Measurements from ENCODE around the gene TBL1XR1. TPM values are rescaled to one million over a fixed set of nuclear protein-coding genes. Genes with fewer than 3 reads are reported as not detected.
A peak's percentile ranks its signal among the peaks of the same experiment; 100 is the strongest.

Gene TBL1XR1
- total RNA-seq, 1 experiment from 2014 or later = 192 TPM

DNA sequence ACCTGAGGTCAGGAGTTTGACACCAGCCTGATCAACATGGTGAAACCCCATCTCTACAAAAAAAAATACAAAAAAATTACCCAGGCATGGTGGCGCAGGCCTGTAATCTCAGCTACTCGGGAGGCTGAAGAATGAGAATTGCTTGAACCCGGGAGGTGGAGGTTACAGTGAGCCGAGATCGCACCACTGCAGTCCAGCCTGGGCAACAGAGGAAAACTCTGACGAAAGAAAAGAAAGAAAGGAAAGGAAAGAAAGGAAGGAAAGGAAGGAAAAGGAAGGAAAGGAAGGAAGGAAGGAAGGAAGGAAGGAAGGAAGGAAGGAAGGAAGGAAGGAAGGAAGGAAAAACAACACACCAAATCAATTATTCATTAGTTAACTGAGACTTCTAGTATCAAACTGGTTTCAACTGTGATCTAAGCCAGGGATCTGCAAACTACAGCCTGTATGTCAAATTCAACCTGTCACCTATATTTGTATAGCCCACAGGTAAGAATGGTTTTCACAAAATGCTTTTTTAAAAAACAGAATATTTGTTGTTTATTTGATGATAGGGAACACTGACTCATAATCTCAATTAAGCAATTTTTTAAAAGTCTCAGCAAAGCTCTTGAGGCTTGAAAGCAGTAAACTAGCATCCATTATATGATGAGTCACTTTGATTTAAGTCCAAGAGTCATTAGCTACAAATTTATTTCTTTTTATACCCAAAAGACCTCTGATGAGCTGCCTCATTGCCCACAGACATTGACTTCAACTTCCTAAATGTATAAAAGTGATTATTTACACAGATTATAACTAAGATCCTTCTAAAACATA is 127.6 kb downstream of the TBL1XR1 start:
- Histone ChIP-seq H3K27ac (ENCODE audit: low read length) (0 out of 2 replicates have a peak overlapping the region, but pooled peaks have one; percentile 18), H3K4me1 (ENCODE audit: control insufficient read depth, insufficient read depth, low read length) (peaks cover 18% of the 10 kb centered on the region), H3K27me3 (ENCODE audit: control insufficient read depth, insufficient read depth, low read length) (no peaks in the 10 kb centered on the region), H3K9me3 (ENCODE audit: control insufficient read depth, insufficient read depth, low read depth, low read length) (no peaks in the 10 kb centered on the region), H3K4me3 (ENCODE audit: low read depth in 2 of 2, low read length in 2 of 2) (no peak overlapping the region), H3K36me3 (ENCODE audit: control insufficient read depth, insufficient read depth, low read length) (no peaks in the 10 kb centered on the region)
- in situ Hi-C loops (cut with HindIII; ENCODE audit: low pct_unique_long_range_greater_than_20kb, low sequenced_read_pairs) = no loop called here
- no peak for TF ChIP-seq SIN3A (IDR thresholded peaks at IDR 0.05; ENCODE audit: borderline replicate concordance, insufficient read depth, low read depth, low read length)
- TF ChIP-seq, protein P1, sequence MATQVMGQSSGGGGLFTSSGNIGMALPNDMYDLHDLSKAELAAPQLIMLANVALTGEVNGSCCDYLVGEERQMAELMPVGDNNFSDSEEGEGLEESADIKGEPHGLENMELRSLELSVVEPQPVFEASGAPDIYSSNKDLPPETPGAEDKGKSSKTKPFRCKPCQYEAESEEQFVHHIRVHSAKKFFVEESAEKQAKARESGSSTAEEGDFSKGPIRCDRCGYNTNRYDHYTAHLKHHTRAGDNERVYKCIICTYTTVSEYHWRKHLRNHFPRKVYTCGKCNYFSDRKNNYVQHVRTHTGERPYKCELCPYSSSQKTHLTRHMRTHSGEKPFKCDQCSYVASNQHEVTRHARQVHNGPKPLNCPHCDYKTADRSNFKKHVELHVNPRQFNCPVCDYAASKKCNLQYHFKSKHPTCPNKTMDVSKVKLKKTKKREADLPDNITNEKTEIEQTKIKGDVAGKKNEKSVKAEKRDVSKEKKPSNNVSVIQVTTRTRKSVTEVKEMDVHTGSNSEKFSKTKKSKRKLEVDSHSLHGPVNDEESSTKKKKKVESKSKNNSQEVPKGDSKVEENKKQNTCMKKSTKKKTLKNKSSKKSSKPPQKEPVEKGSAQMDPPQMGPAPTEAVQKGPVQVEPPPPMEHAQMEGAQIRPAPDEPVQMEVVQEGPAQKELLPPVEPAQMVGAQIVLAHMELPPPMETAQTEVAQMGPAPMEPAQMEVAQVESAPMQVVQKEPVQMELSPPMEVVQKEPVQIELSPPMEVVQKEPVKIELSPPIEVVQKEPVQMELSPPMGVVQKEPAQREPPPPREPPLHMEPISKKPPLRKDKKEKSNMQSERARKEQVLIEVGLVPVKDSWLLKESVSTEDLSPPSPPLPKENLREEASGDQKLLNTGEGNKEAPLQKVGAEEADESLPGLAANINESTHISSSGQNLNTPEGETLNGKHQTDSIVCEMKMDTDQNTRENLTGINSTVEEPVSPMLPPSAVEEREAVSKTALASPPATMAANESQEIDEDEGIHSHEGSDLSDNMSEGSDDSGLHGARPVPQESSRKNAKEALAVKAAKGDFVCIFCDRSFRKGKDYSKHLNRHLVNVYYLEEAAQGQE (IDR thresholded peaks at IDR 0.05; ENCODE audit: insufficient read depth in 1 of 2, low read depth in 2 of 2, low read length in 1 of 2) = no peak
- TF ChIP-seq POLR2AphosphoS5 (IDR thresholded peaks at IDR 0.05; ENCODE audit: low read depth, low read length) = no peak
- TF ChIP-seq TCF7L2 (IDR thresholded peaks at IDR 0.05; ENCODE audit: low read depth, low read length) = no peak
- TF ChIP-seq CTCF (IDR thresholded peaks at IDR 0.05) = no peak
- no TSS peak for BruUV-seq (replicated peaks)
- no peak for DNase-seq (ENCODE audit: low read depth, low spot score)
- POLR2A ChIA-PET = no interaction called here
- intact Hi-C loops (cut with micrococcal nuclease; ENCODE audit: unreplicated experiment) = no loop called here
- no peak for ATAC-seq
- CTCF ChIA-PET = no interaction called here

DNA sequence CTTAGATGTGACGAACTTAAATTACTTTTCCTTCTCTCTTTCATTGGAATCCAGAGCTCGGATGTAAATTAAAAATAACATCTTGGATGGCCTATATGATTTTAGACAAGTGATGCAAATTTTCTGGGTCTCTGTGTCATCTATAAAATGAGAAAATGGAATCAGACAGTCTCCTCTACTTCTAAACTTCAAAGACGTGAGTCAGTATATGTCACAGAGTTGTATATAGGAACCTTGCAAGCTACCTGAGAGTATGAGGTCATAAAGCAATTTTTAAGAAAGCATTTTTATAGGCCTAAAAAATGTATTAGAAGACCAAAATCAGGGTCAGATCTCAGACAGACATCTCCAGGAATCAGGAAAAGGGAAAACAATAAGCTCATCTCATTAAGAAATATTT is 128.3 kb downstream of the TBL1XR1 start:
- in situ Hi-C loops (cut with HindIII; ENCODE audit: low pct_unique_long_range_greater_than_20kb, low sequenced_read_pairs) (no loop called here), intact Hi-C loops (cut with micrococcal nuclease; ENCODE audit: unreplicated experiment) (no loop called here)
- Histone ChIP-seq H3K4me1 (ENCODE audit: control insufficient read depth, insufficient read depth, low read length) (peaks cover 18% of the 10 kb centered on the region), H3K4me3 (ENCODE audit: low read depth in 2 of 2, low read length in 2 of 2) (no peak overlapping the region), H3K27me3 (ENCODE audit: control insufficient read depth, insufficient read depth, low read length) (no peaks in the 10 kb centered on the region), H3K27ac (ENCODE audit: low read length) (no peak overlapping the region), H3K9me3 (ENCODE audit: control insufficient read depth, insufficient read depth, low read depth, low read length) (no peaks in the 10 kb centered on the region), H3K36me3 (ENCODE audit: control insufficient read depth, insufficient read depth, low read length) (no peaks in the 10 kb centered on the region)
- ChIA-PET CTCF (no interaction called here), POLR2A (no interaction called here)
- ATAC-seq = no peak
- BruUV-seq (replicated peaks) = no TSS peak
- TF ChIP-seq SIN3A (IDR thresholded peaks at IDR 0.05; ENCODE audit: borderline replicate concordance, insufficient read depth, low read depth, low read length) (no peak), CTCF (IDR thresholded peaks at IDR 0.05) (no peak), TCF7L2 (IDR thresholded peaks at IDR 0.05; ENCODE audit: low read depth, low read length) (no peak), POLR2AphosphoS5 (IDR thresholded peaks at IDR 0.05; ENCODE audit: low read depth, low read length) (no peak)
- TF ChIP-seq, protein P1 (IDR thresholded peaks at IDR 0.05; ENCODE audit: insufficient read depth in 1 of 2, low read depth in 2 of 2, low read length in 1 of 2) = no peak
- DNase-seq (ENCODE audit: low read depth, low spot score) = no peak

Data from Panc1 (cell line).